ENCODE measurements around the gene MAGEA4. TPM values are rescaled to one million over a fixed set of nuclear protein-coding genes. Genes with fewer than 3 reads are reported as not detected.
"Not testable (repeated sequence)": the region's sequence is repeated elsewhere in the genome, so short reads cannot be mapped to it uniquely, and the experiment has no call there.

The MAGEA4 gene, protein sequence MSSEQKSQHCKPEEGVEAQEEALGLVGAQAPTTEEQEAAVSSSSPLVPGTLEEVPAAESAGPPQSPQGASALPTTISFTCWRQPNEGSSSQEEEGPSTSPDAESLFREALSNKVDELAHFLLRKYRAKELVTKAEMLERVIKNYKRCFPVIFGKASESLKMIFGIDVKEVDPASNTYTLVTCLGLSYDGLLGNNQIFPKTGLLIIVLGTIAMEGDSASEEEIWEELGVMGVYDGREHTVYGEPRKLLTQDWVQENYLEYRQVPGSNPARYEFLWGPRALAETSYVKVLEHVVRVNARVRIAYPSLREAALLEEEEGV
- not detected in 2 replicates for total RNA-seq (2014; rRNA removed; shearing (Covaris generic))
- not detected in 2 replicates for polyA plus RNA-seq (2014; cell fraction: nucleus; rRNA removed)

DNA sequence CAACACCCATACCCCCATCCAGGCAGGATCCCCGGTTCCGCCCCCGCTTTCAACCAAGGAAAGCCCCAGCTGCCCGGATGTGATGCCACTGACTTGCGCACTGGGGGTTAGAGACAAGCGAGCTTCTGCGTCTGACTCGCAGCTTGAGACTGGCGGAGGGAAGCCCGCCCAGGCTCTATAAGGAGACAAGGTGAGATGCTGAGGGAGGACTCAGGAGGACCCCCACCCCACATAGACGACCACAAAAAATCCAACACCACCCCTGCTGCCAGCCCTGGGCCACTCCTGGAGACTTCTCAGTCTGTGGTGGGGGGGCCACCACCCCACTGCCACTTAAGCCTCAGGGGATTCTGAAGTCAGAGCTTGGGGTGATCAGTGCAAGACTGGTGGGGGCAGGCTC, at the start of gene MAGEA4:
Gene MAGEA4 (plus strand): TSS at position 110 of the 400 bp plus-strand sequence. CDS start 10,776 bp downstream, outside the sequence.
- no peak for DNase-seq (ENCODE audit: extremely low read depth, low read depth)

DNA sequence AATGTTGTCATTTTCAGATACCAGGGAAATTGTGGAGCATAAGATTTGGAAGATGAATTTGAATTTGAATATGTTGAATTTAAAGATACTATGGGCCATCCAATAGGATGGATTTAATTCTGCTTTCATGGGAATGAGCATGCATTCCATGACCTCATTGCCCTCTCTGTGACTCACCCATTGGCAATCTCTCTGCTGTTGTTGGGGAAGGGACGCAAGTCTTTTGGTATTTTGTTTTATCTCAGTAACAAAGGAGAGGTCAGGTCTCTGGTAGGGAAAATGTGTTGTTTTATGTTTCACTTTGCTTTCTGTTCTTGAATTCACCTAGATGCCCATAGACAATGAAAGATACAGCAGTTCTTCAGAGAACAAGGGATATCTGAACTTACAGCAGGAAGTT, 42.1 kb upstream of the MAGEA4 start:
- peak; percentile 2 for DNase-seq (ENCODE audit: extremely low read depth, low read depth)

DNA sequence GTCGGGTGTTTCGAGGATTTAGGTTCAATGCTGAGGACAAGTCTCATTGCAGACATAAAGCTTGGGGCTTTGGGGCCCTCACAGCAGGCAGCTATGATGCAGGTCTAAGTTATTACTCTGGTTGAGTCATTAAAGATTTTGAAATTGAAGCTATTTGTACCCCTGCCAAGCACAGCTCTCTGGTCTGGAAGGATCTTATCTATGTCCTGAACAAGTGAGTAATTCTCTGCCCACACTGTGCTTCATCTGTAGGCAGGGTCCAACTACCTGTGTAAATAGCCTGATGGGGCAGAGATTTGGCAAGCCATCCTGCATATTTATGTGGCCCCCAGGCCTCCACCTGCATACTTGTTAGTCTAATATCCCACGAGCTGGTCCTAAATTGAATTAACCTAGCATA, 41.4 kb upstream of the MAGEA4 start:
- peak; percentile 2 for DNase-seq (ENCODE audit: extremely low read depth, low read depth)

- no peak for DNase-seq (ENCODE audit: extremely low read depth, low read depth)
Observed at GRCh38 chrX:151873096-151873495, 39.6 kb upstream of the MAGEA4 start.

GRCh38 chrX:151875270-151876026, 37.2 kb upstream of the MAGEA4 start:
- no peak for DNase-seq (ENCODE audit: extremely low read depth, low read depth)

- DNase-seq (ENCODE audit: extremely low read depth, low read depth), result no peak
Observed at GRCh38 chrX:151878574-151878973, 34.1 kb upstream of the MAGEA4 start.

DNA sequence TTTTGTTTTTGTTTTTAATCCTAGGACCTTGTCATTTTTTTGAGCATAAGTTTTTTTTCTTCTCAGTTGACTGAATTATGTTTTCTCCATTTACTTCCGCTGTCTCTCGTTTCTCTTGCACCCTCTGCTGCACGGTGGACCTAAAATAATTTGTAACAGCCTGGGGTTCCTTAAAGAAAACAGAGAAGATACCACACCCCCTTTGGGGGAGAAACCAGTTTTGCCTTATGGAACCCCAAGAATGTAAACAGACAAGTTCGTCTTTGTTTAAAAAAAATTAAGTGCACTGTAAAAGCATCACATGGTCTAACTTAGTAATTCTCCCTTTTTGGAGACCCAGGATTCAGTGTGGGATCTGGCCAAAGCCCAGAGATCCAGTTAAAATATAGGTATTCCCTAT, 32.8 kb upstream of the MAGEA4 start:
- no peak for DNase-seq (ENCODE audit: extremely low read depth, low read depth)

GRCh38 chrX:151880895-151881294, 31.8 kb upstream of the MAGEA4 start:
- DNase-seq (ENCODE audit: extremely low read depth, low read depth), result no peak

- DNase-seq (ENCODE audit: extremely low read depth, low read depth), result no peak
Observed at GRCh38 chrX:151889421-151889820, 23.3 kb upstream of the MAGEA4 start.

DNA sequence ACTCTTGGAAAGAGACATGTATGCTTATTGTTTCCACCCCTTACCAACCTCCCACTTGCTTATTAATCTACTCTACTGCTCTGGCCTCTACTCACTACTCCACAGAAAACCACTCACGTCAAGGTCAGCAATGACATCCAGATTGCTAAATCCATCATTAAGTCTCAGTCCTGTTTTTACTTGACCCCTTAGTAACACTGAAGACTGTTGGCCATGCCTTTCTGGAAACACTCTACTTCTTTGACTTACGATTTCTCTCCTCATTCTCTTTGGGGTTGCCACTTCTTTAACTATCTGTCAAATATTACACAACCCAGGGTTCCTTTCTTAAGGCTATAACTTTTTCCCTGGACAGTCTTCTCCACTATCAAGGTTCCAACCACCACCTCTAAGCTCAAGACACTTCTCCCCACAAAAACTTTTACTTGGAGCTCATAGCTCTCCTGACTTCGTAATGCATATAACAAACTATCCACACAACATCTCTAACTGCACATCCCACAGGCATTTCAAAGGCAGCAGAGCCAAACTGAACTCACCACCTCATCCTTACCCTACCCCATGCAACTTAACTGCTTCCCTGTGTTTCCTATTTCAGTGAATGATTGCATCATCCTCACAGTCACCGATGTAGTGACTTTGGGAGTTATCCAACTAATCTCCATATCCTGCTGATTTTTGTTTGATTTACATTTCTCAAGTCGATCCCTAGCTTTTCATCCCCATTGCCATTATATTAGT, 15.8 kb upstream of the MAGEA4 start:
- peak; percentile 42 for DNase-seq (ENCODE audit: extremely low read depth, low read depth)

GRCh38 chrX:151899622-151900021, 13.1 kb upstream of the MAGEA4 start:
- DNase-seq (ENCODE audit: extremely low read depth, low read depth), result no peak

GRCh38 chrX:151901826-151902225, 10.9 kb upstream of the MAGEA4 start:
- DNase-seq (ENCODE audit: extremely low read depth, low read depth), result no peak

- peak; percentile 51 for DNase-seq (ENCODE audit: extremely low read depth, low read depth)
Observed at GRCh38 chrX:151902813-151903591, 9.7 kb upstream of the MAGEA4 start.

DNA sequence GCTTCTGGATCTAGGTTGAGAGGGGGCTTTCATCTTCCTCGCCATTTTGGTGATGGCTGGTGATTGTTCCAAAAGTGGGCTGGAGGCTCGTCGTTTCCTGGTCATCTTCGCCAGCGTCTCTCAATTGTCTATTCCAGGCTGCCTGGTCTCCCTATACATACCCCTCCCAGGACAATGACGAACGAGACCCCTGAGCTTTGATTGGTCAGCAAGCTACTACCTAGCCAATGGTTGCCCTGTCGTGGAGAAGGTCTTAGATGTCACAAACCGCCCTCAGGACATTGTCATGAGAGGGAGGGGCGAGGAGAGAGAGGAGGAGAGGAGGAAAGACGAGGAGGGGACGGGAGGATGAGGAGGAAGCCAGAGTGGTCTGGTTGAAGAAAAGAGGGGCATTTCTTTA, 7.7 kb upstream of the MAGEA4 start:
- no peak for DNase-seq (ENCODE audit: extremely low read depth, low read depth)

DNA sequence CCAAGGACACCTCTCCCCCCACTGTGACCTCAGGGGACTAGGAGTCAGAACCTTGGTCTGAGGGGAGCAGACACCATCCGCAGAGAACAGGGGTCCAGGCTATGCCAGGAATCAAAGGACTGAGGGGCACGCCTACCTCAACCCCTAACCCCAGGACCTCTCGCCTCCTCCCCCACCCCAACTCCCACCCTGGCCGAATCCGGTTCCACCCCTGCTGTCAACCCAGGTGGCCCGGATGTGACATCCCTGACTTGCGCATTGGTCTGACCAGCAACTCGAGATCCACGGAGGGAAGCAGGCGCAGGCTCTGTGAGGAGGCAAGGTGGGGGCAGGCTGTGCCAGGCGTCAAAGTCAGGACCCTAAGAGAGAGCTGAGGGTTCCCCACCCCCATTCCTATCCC, 468 bp upstream of the MAGEA4 start:
- DNase-seq (ENCODE audit: extremely low read depth, low read depth), result no peak

DNA sequence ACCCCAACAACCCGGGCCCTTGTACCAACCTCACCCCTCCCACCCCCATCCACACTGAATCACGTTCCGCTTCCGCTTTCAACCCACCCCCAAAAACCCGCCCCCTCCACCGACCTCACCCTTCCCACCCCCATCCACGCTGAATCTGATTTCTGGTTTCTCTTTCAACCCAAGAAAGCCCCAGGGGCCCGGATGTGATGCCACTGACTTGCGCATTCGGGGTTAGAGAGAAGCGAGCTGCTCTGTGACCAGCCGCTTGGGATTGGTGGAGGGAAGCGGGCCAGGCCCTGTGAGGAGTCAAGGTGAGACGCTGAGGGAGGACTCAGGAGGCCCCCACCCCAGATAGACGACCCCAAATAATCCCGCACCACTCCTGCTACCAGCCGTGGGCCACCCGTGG, 6.0 kb downstream of the MAGEA4 start:
- not testable (repeated sequence) for DNase-seq (ENCODE audit: extremely low read depth, low read depth)

DNA sequence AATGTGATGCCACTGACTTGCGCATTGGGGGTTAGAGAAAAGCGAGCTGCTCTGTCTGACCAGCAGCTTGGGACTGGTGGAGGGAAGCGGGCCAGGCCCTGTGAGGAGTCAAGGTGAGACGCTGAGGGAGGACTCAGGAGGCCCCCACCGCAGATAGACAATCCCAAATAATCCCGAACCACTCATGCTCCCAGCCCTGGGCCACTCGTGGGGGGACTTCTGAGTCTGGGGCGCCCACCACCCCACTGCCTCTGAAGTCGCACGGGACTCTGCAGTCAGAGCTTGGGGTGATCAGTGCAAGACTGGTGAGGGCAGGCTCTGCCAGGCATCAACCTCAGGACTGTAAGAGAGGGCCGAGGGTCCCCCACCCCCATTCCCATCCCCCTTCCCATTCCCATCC, 6.9 kb downstream of the MAGEA4 start:
- DNase-seq (ENCODE audit: extremely low read depth, low read depth), result no peak

DNA sequence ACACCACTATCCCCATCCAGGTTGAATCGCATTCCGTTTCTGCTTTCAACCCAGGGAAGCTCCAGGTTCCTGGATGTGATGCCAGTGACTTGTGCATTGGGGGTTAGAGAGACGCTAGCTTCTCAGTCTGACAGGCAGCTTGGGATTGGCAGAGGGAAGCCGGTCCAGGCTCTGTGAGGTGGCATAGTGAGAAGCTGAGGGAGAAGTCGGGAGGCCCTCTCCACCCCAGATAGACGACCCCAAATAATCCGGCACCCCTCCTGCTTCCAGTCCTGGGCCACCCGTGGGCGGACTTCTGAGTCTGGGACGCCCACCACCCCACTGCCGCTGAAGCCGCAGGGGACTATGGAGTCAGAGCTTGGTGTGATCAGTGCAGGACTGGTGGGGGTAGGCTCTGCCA, 7.4 kb downstream of the MAGEA4 start:
- DNase-seq (ENCODE audit: extremely low read depth, low read depth), result no peak

- DNase-seq (ENCODE audit: extremely low read depth, low read depth), result no peak
Observed at GRCh38 chrX:151920530-151920929, 7.8 kb downstream of the MAGEA4 start.

GRCh38 chrX:151921292-151921691, 8.6 kb downstream of the MAGEA4 start:
- DNase-seq (ENCODE audit: extremely low read depth, low read depth), result no peak

DNA sequence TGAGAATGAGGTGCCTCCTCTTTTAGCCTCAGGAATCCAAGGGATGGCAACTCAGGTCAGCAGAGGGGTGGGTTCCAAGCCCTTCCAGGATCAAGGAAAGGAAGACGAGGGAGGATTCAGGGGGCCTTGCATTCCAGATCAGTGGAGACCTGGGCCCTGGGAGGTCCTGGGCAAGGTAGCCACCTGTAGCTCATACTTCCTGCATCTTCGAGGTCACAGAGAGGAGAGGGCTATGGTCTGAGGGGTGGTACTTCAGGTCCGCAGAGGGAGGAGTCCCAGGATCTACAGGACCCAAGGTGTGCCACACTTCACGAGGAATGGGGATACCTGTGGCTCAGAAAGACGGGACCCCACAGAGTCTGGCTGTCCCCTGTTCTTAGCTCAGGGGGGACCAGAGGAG, 9.2 kb downstream of the MAGEA4 start:
- no peak for DNase-seq (ENCODE audit: extremely low read depth, low read depth)

Measured in NCI-H460 (cell line).